Activated CD4-positive, alpha-beta T cell treated with anti-CD3 and anti-CD28 coated beads, Interleukin-2, amount 50 U/mL, for 48 hours (primary cell): ENCODE results near the gene PTGFR.

ENCODE experiments used
- DNase-seq, 2 experiments: peaks; one replicate each; pipeline ENCODE4 v3.0.0-alpha.2; 2020

The PTGFR gene

DNA sequence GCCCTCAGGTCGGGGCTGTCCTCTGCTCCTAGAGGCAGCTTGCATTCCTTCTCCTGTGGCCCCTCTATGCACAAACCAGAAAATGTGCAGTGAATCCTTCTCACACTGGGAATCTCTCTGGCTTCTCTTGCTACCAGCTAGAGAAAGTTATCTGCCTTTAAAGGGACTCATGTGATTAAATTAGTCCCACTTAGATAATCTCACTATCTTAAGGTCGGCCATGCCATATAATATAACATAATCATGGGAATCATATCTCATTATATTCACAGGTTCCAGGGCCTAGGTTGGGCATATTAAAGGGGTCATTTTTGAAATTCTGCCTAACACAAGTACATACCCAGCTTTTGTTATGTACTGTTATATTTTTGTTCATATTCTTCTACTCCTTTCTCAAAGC, 31.4 kb downstream of the PTGFR start:
- DNase-seq = no peak

DNA sequence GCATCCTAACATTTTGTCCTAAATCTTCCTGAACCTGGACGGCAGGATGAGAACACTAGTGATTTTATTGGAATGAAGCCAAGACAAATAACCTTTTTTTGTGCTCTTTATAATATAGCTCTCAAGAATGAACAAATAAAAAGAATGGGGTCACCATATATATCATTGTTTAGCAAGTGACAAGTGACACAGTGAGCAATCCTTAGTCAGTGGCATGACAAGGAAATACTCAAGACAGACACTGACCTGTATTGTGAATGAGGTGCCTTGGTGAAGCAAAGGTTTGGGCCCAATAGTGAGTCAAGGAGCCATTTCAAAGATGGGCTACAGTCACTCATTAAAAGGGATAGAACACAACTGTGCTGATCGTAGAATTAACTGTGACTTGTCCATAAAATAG, 35.7 kb downstream of the PTGFR start:
- DNase-seq = no peak

DNA sequence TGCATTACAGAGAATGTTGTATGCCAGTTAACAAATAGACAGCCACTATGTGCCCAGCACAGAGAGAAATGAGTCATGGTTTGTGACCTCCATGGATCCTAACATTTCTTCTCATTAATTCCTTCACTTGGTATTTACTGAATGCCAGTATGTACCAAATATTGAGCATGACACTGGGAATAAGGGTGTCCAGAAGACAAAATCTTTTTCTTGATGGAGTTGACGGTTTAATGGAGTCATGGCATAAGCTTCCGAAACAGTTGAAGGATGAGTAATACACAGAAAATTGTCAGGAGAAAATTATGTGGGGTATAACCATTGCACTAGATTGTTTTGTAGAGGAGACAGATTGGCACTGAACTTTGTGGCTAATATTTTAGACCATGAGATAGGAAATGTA, 36.9 kb downstream of the PTGFR start:
- no peak for DNase-seq

DNA sequence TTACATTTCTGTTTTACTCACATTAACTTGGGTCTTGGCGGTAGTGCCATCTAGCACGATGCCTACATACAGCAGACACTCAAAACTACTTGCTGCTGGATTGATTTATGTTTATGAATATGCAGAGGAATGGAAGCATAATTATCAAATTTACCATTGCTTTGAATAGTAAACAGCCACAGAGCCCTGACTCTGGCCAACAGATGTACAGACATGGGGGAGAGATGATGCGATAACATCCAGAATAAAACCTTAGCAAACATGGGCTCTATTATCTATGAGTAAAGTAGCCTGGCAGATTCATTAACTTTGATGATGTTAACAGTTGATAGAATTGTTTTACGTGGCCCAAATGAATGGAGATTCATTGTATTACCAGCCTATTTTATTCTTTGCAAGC, 42.8 kb downstream of the PTGFR start:
- no peak for DNase-seq

DNA sequence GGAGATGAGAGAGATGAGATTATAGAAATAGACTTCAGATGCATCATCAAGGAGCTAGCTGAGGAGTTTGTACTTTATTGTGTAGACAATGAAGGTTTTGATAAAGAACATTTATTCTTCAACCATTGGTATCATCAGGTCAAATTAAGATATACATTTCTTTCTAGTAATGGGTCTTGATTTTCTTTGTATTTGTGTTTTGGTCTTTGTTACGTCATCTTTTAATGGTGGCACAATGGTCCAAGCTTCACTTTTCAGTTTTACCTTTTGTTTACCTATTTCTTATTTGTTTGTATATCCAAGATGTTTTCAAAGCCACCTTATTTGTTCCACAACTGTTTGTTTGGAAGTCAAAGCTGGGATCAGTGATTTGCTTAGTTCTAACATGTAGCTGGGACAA, 44.5 kb downstream of the PTGFR start:
- no peak for DNase-seq

DNA sequence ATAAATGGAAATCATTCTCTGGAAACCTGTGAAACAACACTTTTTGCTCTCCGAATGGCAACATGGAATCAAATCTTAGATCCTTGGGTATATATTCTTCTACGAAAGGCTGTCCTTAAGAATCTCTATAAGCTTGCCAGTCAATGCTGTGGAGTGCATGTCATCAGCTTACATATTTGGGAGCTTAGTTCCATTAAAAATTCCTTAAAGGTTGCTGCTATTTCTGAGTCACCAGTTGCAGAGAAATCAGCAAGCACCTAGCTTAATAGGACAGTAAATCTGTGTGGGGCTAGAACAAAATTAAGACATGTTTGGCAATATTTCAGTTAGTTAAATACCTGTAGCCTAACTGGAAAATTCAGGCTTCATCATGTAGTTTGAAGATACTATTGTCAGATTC, 45.7 kb downstream of the PTGFR start:
- no peak for DNase-seq

DNA sequence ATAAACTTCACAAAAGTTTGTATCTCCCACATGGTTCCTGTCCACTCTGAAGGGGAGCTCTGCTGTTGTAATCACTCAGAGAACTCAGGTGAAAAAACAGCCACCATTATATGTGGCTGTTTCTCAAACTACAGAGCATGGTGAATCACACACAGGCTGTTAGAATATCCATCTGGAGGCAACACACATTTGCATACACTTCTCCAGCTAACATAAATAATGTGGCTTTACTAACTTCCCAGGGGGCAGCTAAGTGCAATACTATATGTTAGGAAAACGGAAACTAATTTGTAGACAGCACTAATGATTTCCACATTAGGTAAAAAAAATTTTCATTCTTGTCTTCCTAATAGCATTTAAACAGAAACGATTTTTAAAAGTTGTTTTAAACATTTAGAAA, 49.3 kb downstream of the PTGFR start:
- no peak for DNase-seq

DNA sequence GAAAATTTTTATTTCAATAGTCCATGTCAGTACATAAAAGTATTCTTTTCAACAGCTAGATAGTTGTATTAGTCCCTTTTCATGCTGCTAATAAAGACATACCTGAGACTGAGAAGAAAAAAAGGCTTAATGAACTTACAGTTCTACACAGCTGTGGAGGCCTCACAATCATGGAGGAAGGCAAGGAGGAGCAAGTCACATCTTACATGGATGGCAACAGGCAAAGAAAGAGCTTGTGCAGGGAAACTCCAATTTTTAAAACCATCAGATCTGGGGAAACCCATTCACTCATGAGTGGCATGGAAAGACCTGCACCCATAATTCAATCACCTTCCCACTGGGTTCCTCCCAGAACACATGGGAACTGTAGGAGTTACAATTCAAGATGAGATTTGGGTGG, 50.7 kb downstream of the PTGFR start:
- no peak for DNase-seq

DNA sequence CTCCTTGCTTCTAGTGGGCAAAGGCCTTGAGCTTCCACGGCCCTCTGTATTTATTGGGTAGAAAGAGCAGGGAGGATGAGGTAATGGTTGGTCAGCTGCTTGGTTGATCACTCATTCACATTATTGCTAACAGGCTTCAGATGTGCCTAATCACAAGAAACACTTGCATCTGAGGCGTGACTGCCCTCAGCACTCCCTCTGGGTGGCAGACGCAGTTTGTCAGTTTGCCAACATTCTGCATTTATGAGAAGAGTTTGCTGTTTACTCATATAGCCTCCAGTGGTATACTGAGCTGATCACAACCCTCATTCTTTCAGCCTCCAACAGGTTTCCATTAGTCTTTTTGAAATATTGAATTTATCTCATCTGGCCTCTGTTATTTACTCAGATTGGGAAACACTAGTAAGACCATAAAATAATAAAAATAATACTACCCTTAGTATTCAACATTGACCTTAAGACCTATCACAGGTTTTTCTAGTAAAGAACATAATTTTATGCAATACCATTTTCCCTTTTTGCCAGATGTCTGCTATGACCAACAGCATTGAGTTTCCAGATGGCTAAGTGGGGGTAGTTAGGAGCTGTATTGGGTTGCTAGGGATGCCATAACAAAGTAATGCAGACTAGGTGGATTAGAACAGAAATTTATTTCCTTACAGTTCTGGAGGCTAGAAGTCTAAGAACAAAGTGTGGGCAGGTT, 53.3 kb downstream of the PTGFR start:
- no peak for DNase-seq

DNA sequence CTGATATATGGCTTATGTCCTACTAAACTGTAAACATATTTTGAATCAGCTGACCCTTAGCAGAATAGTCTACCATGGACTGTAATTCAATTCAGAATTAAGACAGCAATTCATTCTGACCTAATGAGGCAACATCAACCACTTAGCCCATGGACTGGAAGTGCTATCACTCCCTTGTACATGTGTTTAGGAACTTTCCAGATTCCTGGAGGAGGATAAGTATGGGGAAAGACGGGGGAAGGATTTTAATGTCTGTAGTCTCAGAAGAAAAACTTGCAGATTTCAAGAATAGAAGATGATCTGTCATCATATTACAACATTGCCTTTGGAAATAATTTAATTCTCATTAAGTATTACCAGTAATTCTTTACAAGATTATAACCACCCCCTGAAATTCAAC, 56.3 kb downstream of the PTGFR start:
- DNase-seq = no peak

DNA sequence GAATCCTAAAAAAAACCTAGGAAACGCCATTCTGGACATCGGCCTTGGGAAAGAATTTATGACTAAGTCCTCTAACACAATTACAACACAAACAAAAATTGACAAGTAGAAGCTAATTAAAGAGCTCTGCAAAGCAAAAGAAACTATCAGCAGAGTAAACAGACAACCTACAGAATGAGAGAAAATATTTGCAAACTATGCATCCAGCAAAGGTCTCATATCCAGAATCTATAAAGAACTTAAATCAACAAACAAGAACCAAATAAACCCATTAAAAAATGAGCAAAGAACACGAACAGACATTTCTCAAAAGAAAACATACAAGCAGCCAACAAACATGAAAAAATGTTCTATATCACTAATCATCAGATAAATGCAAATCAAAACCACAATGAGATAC, 58.6 kb downstream of the PTGFR start:
- DNase-seq = no peak

DNA sequence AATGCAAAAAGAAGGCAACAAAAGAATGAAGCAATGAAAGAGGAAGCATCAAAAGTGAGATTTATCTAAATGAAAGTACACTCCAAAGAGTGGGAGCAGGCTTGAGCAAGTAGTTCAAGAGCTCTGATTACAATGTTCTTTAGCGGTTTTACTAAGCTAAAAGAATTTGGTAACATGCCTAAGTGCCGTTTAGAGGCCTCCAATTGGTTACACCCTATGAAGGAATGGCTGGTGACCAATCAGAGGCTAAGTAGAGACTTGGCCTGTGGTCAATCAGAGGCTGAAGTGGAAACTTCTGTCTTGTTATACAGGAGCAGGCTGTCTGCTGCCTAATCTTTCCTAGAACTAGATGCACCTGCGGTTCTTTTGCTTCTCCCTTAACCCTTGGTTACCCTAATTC, 59.1 kb downstream of the PTGFR start:
- DNase-seq = no peak

DNA sequence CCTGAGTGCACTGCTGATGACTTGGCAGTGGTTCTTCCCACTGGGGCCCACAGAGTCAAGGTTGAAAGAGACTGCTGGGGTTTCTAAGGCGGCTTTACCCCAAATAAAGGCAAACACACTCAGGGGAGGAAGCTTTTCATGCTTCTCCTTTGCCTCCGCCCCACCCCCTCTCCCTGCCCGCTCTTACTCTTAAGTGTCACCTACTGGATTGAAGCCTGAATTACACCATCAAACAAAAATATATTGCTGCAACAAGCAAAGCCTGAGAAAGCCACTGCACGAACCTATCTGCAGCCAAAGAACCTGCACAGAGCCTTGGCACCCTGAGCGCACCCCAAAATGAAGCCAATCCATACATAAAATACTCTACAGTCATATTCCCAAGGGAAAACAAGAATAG, 63.1 kb downstream of the PTGFR start:
- no peak for DNase-seq

DNA sequence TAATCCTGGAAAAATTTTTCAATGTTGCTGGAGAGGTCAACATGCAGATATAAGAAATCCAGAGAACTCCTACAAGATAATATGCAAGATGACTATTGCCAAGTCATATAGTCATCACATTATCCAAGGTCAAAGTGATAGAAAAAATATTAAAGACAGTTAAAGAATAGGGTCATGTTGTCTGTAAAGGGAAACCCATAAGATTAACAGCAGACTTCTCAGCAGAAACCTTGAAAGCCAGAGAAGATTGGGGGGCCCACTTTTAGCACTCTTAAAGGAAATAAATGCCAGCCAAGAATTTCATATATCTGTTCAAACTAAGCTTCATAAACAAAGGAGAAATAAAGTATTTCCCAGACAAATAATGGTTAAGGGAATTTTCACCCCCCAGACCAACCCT, 64.1 kb downstream of the PTGFR start:
- no peak for DNase-seq

DNA sequence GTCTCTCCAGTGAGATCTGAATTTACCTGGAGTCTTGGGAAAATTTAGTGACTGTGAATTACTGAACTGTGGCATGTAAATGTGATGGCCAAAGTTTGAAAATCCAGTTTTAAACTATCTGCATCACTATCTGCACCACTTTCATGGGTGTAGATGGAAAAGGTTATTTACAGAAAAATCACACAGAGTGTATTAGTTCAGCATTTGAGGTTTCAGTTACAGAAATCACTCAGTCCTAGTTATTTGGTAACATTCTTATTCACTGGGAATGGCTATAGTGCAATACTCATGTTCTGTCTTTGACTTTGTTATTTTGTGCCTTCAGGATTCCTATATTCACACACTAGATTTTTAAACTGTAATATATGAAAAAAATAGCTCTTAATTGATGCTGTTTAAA, 68.9 kb downstream of the PTGFR start:
- no peak for DNase-seq

DNA sequence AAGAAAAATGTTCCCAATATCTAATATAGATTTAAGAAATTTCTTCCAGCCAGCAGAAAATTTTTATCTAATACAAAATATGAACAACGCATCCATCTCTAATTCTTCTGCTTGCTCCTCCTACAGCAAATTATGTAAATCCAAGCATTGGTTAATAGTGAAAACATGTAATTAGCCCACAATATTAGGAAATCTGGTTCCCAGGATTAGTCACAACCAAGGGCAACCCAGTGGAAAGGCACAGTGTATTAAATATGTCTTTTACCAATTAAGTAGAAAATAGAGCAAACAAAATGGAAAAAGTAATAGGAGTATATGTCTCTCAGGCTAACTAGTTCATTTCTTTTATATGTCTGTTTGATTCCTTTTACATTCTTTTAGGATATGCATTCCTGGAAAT, 70.0 kb downstream of the PTGFR start:
- DNase-seq = no peak

DNA sequence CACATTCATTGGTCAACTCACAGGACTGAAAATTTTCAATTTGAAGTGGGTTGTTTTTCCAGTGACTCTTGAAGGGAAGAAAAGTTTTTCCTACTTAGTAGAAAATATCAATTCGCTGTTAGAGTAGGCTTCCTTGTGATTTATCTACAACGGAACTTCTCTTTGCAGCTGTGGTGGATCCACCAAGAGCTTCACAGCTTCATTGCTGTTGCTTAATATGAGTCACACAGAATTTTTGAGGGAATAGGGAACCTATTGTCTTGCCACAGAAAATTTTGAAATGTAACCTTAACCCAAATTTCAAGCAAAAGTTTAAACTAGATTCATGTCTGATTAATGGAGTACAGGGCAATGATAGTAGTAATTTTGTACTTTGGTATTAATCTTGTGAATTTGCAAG, 71.1 kb downstream of the PTGFR start:
- no peak for DNase-seq

DNA sequence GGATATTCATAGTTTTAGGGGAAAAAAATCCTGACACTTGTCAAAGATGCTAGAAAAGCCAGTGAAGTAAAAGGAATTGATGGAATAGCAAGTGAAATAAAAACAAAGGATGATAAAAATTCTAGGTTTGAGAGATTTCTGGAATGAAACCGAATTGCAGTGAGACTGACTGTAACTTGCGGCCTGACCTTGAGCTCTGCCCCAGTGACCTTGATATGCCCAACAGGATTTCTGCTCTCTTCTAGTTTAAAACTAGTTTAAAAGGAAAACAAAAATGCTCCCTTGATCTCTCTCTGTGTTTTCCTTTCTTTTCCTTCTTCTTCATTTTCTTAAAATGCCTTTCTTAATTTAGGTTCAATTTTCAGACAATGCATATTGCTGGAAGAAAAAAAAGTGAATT, 74.6 kb downstream of the PTGFR start:
- DNase-seq = no peak

DNA sequence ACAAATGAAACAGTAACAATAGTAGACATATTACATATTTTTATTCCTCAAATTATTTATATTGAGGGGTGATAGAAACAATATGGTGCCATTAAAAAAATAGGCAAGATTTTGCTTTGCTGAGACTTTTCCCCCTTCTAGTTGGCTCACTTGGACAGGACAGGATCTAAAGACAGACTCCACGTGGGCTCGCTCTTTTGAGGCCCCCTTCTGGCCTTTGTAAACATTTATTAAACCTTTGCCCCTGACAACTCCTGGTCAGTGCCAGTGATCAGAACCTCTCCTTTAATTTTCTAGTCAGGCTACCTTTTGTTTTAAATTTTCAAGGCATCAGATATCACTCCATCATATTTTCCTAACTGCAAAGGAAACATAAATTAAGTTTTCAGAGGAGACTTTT, 79.8 kb downstream of the PTGFR start:
- DNase-seq = no peak

DNA sequence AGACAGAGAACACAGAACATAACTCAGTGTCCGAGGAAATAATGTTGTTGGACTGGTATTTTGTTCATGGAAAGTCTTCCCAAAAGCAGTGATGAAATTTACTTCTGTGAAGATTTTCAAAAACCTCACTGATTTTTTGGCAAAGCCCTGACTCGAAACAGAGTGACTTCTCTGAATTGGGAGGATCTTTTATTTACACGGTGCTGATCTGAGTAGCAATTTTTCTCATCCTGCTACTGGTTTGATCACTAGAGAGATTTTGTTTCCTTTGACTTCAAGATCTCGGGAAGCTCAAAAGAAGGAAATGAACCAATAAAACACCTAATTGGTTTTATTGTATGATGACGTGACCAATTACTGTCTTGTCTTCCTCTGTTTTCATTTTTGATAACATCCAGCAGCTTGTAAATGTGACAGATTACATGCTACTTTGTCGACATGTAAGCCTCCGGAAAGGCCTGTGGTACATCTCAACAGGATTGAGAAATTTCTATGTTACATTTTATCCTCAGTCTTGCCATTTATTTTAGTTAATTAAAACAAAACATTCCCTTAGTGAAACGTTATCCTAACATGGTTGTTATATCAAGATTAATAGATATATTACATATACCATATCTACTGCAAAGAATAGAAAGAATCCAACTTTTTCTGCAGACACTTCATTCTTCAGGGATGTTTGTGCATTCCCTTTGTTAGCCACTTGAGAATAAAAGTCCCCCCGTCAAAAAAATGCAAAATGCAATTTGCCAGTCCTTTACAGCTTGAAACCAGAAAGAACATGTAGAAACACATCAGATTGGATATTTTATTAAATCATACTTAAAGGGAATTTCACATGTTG, 86.7 kb downstream of the PTGFR start:
- no peak for DNase-seq

DNA sequence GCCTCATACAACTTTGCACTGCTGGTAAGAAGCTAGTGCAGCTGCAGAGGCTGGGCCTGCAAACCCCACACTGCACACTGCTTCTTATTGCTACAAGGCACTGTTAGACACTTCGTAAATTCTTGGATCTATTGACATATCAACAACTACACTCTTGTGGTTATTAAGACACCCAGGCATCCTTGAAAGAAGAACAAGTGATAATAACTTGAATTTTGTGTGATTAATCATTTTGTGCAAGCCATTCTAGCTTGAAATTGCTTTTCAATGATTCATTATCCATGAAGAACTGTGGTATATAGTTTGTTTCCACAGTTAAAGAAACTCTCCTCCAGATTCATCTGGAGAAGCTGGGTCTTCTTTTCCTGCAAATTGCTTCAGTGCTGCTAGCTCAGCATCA, 95.8 kb downstream of the PTGFR start:
- no peak for DNase-seq

DNA sequence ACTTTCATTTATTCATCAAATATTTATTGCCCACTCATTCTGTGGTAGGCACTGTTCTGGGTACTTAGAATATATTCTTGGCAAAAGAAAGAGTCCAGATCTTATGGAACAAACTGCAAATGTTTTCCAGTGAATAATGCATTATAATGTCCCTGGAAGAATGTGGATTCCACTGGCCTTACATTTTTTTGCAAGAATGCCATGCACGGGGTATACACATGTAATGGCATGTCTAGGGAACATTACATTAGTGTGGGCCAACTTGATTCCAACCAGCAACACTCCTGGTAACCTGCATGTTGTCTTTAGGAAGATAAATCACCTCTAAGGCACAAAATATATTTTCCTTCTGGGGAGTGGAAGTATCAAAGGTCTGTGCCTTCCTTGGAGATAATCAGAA, 96.4 kb downstream of the PTGFR start:
- DNase-seq = no peak
